Liver (tissue), 3 donors: ENCODE results near the gene PIGH.

ENCODE experiments used
- EGR1 ChIP-seq, 2 donors: IDR thresholded peaks; 2 replicates each; pipeline ENCODE4 v1.6.1; 2016 to 2018; ENCODE audit warnings: antibody characterized with exemption in 2 of 2, low read depth in 2 of 2
- FOXA1 ChIP-seq: IDR thresholded peaks from 2 replicates; pipeline ENCODE4 v1.6.1; 2016; ENCODE audit warnings: antibody characterized with exemption
- GABPA ChIP-seq, 2 donors: IDR thresholded peaks in 1 of 2; conservative IDR thresholded peaks in 1 of 2; 2 replicates each; pipeline ENCODE4 v1.6.1; 2016; ENCODE audit warnings: antibody characterized with exemption in 2 of 2, mild to moderate bottlenecking in 1 of 2, moderate library complexity in 1 of 2
- HNF4G ChIP-seq: IDR thresholded peaks from 2 replicates; pipeline ENCODE4 v1.6.1; 2016; ENCODE audit warnings: antibody characterized with exemption
- JUND ChIP-seq, 2 donors: IDR thresholded peaks; 2 replicates each; pipeline ENCODE4 v1.6.1; 2016; ENCODE audit warnings: antibody characterized with exemption in 2 of 2
- RAD21 ChIP-seq, 2 donors: IDR thresholded peaks; 2 replicates each; pipeline ENCODE4 v1.6.1; 2016; ENCODE audit warnings: antibody characterized with exemption in 2 of 2, mild to moderate bottlenecking in 2 of 2
- SP1 ChIP-seq: IDR thresholded peaks from 2 replicates; pipeline ENCODE4 v1.6.1; 2018; ENCODE audit warnings: antibody characterized with exemption, mild to moderate bottlenecking
- TAF1 ChIP-seq: conservative IDR thresholded peaks from 2 replicates; pipeline ENCODE4 v1.6.1; 2016; ENCODE audit warnings: antibody characterized with exemption, mild to moderate bottlenecking
- YY1 ChIP-seq: IDR thresholded peaks from 2 replicates; pipeline ENCODE4 v1.6.1; 2016; ENCODE audit warnings: antibody characterized with exemption, mild to moderate bottlenecking
- TF ChIP-seq, protein P1 (sequence below): fragments of 150-350 bp; IDR thresholded peaks from 2 replicates; pipeline ENCODE4 v1.5.1; 2017; ENCODE audit warnings: improper control_type of control experiment, low read depth, low read length; ENCODE audit not compliant: missing input control
- TF ChIP-seq, protein P2 (sequence below): IDR thresholded peaks from 2 replicates; pipeline ENCODE4 v1.6.1; 2016; ENCODE audit warnings: antibody characterized with exemption
- TF ChIP-seq, protein P3 (sequence below): IDR thresholded peaks from 2 replicates; pipeline ENCODE4 v1.6.1; 2016; ENCODE audit warnings: antibody characterized with exemption, mild to moderate bottlenecking
- TF ChIP-seq, protein P4 (sequence below): IDR thresholded peaks from 2 replicates; pipeline ENCODE4 v1.6.1; 2016; ENCODE audit warnings: antibody characterized with exemption
- donor health status: healthy.
- donor health status: healthy.

DNA sequence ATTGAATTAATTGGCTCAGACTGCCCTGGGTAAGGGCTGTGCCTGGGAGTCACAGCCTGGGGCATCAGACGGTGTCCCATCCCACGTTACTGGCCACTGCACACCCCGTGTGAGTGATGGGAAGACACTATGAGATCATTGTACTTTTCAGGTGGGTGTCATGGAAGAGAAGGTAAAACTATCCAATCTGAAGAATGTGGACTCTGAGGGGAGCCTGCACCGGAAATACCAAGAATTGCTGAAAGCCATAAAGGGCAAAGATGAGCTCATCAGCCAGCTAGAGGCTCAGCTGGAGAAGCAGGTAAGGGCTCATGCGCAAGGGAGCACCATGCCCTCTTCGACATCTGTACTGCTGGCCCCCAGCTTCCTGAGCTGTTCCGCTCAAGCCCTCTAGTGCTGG, 43.0 kb downstream of the PIGH start:
- TF ChIP-seq TAF1 (no peak), FOXA1 (no peak), YY1 (no peak), SP1 (no peak), JUND (IDR thresholded peaks at IDR 0.05) (no peak), RAD21 (IDR thresholded peaks at IDR 0.05) (no peak), GABPA (IDR thresholded peaks at IDR 0.05 in 1 of 2, conservative IDR thresholded peaks at IDR 0.05 in 1 of 2) (no peak), EGR1 (IDR thresholded peaks at IDR 0.05; ENCODE audit: low read depth in 2 of 2) (no peak), HNF4G (no peak)
- TF ChIP-seq, protein P1, sequence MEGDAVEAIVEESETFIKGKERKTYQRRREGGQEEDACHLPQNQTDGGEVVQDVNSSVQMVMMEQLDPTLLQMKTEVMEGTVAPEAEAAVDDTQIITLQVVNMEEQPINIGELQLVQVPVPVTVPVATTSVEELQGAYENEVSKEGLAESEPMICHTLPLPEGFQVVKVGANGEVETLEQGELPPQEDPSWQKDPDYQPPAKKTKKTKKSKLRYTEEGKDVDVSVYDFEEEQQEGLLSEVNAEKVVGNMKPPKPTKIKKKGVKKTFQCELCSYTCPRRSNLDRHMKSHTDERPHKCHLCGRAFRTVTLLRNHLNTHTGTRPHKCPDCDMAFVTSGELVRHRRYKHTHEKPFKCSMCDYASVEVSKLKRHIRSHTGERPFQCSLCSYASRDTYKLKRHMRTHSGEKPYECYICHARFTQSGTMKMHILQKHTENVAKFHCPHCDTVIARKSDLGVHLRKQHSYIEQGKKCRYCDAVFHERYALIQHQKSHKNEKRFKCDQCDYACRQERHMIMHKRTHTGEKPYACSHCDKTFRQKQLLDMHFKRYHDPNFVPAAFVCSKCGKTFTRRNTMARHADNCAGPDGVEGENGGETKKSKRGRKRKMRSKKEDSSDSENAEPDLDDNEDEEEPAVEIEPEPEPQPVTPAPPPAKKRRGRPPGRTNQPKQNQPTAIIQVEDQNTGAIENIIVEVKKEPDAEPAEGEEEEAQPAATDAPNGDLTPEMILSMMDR = no peak
- TF ChIP-seq, protein P2, sequence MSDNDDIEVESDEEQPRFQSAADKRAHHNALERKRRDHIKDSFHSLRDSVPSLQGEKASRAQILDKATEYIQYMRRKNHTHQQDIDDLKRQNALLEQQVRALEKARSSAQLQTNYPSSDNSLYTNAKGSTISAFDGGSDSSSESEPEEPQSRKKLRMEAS = no peak
- TF ChIP-seq, protein P3, sequence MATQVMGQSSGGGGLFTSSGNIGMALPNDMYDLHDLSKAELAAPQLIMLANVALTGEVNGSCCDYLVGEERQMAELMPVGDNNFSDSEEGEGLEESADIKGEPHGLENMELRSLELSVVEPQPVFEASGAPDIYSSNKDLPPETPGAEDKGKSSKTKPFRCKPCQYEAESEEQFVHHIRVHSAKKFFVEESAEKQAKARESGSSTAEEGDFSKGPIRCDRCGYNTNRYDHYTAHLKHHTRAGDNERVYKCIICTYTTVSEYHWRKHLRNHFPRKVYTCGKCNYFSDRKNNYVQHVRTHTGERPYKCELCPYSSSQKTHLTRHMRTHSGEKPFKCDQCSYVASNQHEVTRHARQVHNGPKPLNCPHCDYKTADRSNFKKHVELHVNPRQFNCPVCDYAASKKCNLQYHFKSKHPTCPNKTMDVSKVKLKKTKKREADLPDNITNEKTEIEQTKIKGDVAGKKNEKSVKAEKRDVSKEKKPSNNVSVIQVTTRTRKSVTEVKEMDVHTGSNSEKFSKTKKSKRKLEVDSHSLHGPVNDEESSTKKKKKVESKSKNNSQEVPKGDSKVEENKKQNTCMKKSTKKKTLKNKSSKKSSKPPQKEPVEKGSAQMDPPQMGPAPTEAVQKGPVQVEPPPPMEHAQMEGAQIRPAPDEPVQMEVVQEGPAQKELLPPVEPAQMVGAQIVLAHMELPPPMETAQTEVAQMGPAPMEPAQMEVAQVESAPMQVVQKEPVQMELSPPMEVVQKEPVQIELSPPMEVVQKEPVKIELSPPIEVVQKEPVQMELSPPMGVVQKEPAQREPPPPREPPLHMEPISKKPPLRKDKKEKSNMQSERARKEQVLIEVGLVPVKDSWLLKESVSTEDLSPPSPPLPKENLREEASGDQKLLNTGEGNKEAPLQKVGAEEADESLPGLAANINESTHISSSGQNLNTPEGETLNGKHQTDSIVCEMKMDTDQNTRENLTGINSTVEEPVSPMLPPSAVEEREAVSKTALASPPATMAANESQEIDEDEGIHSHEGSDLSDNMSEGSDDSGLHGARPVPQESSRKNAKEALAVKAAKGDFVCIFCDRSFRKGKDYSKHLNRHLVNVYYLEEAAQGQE = no peak
- TF ChIP-seq, protein P4, sequence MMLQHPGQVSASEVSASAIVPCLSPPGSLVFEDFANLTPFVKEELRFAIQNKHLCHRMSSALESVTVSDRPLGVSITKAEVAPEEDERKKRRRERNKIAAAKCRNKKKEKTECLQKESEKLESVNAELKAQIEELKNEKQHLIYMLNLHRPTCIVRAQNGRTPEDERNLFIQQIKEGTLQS = no peak
